GM18870 (cell line): ENCODE data around the gene XRCC5.
"Not testable (repeated sequence)": the region's sequence is repeated elsewhere in the genome, so short reads cannot be mapped to it uniquely, and the experiment has no call there.

Source experiments
- ATAC-seq: cut with Tn5 transposase; IDR thresholded peaks from one replicate; pipeline ENCODE4 v1.9.1; 2021; ENCODE audit warnings: moderate library complexity; ENCODE audit not compliant: unreplicated experiment

The XRCC5 gene

DNA sequence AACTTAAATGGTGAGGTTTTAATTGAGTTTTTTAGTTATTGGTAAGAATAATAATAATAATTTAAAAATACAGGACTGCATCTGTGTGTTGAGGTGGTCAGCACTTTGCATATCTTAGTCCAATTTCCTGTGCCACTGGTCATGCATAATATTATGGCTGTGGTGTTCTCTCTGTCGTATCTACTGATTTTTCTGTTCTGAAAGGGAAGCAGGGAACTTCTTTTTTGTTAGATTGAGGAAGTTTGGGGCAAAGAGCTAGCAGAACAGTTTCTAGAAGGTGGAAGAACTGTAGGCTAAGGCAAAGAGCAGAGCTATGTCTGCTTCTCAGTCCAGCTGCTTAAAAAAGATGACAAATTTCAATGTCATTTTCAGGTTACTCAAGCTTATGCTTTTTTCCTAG is 74.3 kb downstream of the XRCC5 start:
- ATAC-seq = no peak

- no peak for ATAC-seq
Observed at GRCh38 chr2:216188559-216188850, 79.4 kb downstream of the XRCC5 start.

DNA sequence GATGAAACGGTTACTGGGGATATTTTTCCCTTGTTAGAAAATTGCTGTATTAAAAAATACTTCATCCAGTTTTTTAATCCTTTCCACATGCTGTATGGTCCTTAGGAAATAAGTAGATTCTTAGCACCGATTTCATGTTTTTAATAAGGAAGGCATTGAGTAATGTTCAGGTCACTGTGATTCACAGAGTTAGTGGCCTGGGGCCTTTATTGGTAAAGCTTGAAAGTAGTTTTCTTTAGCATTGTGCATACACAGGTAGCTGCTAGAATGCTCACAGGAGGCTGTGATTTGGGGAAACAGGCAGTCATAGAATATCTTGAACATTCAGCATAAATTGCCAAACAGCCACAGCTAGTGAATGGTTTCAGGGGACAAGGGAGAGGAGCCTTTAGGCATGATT is 79.8 kb downstream of the XRCC5 start:
- no peak for ATAC-seq

DNA sequence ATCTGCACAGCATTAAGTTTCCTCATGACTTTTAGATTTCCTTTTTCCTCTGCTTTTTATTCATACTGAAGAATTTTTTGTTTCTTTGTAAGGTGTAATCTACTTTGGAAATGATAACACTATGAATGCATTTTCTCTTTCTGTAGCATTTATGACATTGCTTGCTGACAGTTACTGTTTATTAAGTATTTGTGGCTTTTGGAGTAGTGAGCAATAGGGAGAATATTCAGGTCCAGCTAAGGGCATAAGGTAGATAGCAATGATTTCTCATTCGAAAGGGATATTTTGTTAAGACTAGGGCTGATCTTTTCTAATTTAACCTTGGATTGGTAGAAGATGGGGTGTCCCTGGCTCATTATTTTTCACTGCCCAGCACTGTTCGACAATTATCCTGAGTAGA is 80.3 kb downstream of the XRCC5 start:
- no peak for ATAC-seq

GRCh38 chr2:216192181-216192580 is 83.0 kb downstream of the XRCC5 start:
- no peak for ATAC-seq

DNA sequence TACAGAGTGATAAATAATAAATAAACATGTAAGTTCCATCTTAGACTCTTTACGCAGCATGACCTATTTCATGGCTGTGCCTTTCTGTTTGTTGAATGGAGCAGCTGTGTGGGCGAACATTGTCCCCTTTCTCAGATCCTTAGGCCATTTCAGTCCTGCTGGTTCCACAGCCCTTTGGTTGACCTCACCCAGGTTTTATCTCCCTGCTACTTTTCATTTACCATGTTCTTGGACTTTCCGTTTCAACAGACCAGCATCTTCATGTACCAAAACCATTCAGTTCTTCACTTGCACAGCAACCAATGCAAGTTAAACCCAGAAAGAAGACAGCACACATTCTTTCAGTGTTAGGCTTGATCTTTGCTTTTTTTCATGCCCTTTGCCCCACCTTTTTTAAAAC is 83.8 kb downstream of the XRCC5 start:
- no peak for ATAC-seq

DNA sequence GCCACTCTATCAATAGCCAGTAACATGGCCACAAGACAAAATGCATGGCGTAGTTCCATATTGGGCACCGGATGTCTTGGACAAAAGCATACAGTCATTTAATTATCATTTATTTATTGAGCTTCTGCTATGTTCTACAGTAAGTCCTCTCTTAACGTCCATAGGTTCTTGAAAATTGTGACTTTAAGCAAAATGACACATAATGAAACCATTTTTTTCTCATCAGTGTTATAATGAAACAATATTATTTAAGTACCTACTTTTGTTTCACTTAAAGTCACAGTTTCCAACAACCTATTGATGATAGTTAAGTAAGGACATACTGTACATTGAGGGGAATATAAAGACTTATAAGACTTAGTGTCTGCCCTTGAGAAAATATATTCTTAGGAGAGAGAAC is 84.9 kb downstream of the XRCC5 start:
- ATAC-seq = no peak

- ATAC-seq = no peak
Observed at GRCh38 chr2:216194561-216194960, 85.4 kb downstream of the XRCC5 start.

- no peak for ATAC-seq
Observed at GRCh38 chr2:216195565-216196029, 86.4 kb downstream of the XRCC5 start.

GRCh38 chr2:216201692-216202306 is 92.7 kb downstream of the XRCC5 start:
- no peak for ATAC-seq

GRCh38 chr2:216202626-216203250 is 93.6 kb downstream of the XRCC5 start:
- no peak for ATAC-seq

- ATAC-seq = no peak
Observed at GRCh38 chr2:216205486-216205885, 96.3 kb downstream of the XRCC5 start.

GRCh38 chr2:216206041-216206703 is 97.0 kb downstream of the XRCC5 start:
- peak; percentile 75 for ATAC-seq

DNA sequence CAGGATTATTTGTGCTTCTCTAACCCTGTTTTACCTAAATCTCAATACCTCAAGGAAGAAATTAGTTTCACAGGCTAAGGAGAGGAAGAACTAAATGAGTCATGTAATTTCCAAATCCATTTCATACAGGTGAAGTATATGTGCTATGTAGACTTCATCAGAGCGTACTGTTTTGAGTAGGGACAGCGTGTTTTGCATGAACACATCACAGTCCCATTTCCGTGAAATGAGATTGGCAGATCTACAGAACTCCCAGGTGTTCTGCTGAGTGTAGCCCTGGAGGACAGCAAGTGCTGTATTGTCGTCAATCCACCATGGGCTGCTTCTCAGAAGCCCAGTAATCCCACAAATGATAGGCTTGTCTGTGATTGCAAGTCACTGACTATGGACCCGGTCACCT is 97.7 kb downstream of the XRCC5 start:
- ATAC-seq = no peak

DNA sequence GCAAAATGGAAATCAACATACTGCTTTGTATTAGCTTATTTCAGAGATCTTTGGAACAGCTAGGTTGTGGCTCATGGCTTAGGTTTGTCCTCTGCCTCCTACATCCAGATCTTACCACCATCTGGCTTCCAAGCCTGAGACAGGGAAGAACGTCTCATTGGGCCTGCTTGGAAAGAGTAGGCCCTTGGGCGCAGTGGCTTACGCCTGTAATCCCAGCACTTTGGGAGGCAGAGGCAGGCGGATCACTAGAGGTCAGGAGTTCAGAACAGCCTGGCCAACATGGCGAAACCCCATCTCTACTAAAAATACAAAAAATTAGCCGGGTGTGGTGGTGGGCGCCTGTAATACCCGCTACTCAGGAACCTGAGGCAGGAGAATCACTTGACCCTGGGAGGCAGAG is 99.5 kb downstream of the XRCC5 start:
- not testable (repeated sequence) for ATAC-seq

DNA sequence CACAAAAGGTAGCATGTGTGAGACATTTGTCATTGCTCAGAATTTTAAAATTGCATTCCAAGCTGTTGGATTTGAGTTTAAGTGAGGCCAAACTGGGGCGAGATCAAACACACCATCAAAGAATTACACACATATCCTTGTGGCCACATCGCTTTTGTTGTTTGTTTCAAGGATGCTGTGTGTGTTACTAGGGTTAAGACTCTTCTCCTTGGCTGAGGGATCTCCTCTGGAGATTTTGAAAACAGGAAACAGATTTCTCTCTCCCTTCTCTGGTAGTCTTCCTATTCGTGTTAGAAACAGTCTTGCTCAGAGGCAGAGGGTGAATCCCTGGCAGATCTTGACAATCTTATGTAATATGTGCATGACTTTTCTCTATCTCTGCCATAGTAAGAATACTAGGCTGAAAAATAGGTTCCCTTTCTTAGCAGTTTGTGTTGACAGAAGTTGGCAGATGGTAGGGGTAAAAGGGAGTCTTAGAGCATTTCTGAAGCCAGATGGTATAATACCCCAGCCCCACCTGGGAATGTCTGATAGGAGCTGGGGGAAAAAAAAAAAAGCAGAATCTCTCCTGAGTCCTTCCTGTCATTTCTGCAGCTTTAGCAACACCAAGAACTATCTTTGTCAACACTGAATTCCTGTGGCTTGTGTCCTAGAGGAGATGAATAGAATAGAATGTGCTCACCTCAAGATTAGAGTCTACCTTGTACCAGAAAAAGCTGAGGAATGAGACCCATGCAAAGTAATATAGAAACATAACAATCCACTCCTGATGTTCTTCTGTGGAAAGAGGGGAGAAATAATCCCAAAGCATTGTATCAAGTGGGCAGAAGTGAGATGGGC is 101.8 kb downstream of the XRCC5 start:
- ATAC-seq = no peak

DNA sequence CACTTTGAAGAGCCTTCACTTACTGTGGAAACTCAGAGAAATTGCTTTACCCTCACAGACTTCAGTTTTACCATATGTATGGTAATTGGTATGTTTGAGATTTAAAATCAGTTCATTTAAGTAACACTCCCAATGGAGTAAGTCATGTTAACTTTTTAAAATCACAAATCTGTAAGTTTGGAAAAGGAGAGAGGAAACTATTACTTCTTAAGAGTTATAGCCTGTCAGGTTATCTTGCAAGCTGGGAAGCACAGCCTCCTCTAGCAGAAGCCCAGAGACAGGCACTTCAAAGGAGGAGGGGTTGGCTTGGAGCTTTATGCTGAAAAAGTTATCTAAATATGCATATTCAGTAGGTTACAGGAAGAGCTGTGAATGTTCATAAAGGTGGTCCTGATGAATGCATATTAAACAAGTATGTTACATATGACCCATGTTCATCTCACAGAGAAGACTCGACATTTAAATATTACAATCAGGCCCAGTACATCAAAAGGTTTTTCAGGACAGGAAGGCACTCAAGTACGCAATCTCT is 102.5 kb downstream of the XRCC5 start:
- ATAC-seq = no peak

GRCh38 chr2:216214768-216215167 is 105.6 kb downstream of the XRCC5 start:
- no peak for ATAC-seq

GRCh38 chr2:216215658-216216390 is 106.7 kb downstream of the XRCC5 start:
- no peak for ATAC-seq

DNA sequence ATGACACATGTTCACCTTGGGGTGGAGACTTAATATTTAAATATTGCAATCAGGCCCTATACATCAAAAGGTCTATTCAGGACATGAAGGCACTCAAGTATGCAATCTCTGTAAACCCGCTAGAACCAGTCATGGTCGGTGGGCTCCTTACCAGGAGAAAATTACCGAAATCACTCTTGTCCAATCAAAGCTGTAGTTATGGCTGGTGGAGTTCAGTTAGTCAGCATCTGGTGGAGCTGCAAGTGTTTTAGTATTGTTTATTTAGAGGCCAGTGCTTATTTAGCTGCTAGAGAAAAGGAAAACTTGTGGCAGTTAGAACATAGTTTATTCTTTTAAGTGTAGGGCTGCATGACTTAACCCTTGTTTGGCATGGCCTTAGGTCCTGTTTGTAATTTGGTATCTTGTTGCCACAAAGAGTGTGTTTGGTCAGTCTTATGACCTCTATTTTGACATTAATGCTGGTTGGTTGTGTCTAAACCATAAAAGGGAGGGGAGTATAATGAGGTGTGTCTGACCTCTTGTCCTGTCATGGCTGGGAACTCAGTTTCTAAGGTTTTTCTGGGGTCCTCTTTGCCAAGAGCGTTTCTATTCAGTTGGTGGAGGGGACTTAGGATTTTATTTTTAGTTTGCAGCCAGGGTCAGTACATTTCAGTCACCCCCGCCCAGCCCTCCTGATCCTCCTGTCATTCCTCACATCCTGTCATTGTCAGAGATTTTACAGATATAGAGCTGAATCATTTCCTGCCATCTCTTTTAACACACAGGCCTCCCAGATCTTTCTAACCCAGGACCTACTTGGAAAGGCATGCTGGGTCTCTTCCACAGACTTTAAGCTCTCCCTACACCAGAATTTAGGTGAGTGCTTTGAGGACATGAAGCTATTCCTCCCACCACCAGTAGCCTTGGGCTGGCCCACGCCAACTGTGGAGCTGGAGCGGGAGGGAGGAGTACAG is 108.1 kb downstream of the XRCC5 start:
- no peak for ATAC-seq
